DND-41 (cell line): ENCODE data around the gene RNF217.

ENCODE experiments used
- ATAC-seq: fragments of 200-7000 bp; cut with Tn5 transposase; 3 replicates; pipeline ENCODE4 v1.9.1; 2021; ENCODE audit warnings: low read depth; ENCODE audit not compliant: insufficient read depth
- DNase-seq: peaks from one replicate; pipeline ENCODE4 v3.0.0-alpha.2; 2020
- H2AFZ ChIP-seq: 2 replicates; pipeline ENCODE4 v1.6.0; 2012; ENCODE audit warnings: low read depth, low read length
- H3K27ac ChIP-seq: 2 replicates; pipeline ENCODE4 v1.5.1; 2012; ENCODE audit warnings: low read length, inconsistent platforms
- H3K27me3 ChIP-seq: fragments of 200-600 bp; sonication (generic); 2 replicates; pipeline ENCODE4 v1.6.0; 2012; ENCODE audit warnings: low read length, mild to moderate bottlenecking, inconsistent platforms; ENCODE audit not compliant: insufficient read depth, poor library complexity
- H3K36me3 ChIP-seq: 2 replicates; pipeline ENCODE4 v1.5.1; 2012; ENCODE audit warnings: low read length, inconsistent platforms; ENCODE audit not compliant: insufficient read depth
- H3K4me1 ChIP-seq: 2 replicates; pipeline ENCODE4 v1.5.1; 2012; ENCODE audit warnings: mild to moderate bottlenecking, low read length; ENCODE audit not compliant: insufficient read depth
- H3K4me2 ChIP-seq: 2 replicates; pipeline ENCODE4 v1.6.0; 2012; ENCODE audit warnings: mild to moderate bottlenecking, moderate library complexity, low read length, inconsistent platforms; ENCODE audit not compliant: insufficient read depth
- H3K4me3 ChIP-seq, 2 experiments: fragments of 200-600 bp in 1 of 2; shearing (Covaris generic) in 1 of 2; 2 replicates each; pipeline ENCODE4 v1.5.1; 2012 to 2016; ENCODE audit warnings: inconsistent platforms in 2 of 2, low read length in 2 of 2, mild to moderate bottlenecking in 2 of 2, low read depth in 1 of 2, moderate library complexity in 1 of 2
- H3K79me2 ChIP-seq: 2 replicates; pipeline ENCODE4 v1.6.0; 2012; ENCODE audit warnings: low read length, inconsistent platforms; ENCODE audit not compliant: insufficient read depth
- H3K9ac ChIP-seq: 2 replicates; pipeline ENCODE4 v1.6.0; 2012; ENCODE audit warnings: low read depth, mild to moderate bottlenecking, inconsistent platforms, low read length, moderate library complexity
- H3K9me3 ChIP-seq: 2 replicates; pipeline ENCODE4 v1.5.1; 2012; ENCODE audit warnings: low read length, moderate library complexity, mild to moderate bottlenecking, inconsistent platforms; ENCODE audit not compliant: insufficient read depth, severe bottlenecking
- H4K20me1 ChIP-seq: 2 replicates; pipeline ENCODE4 v1.6.0; 2012; ENCODE audit warnings: low read length; ENCODE audit not compliant: insufficient read depth
- CTCF ChIP-seq: IDR thresholded peaks from 2 replicates; pipeline ENCODE4 v1.5.1; 2012; ENCODE audit warnings: borderline replicate concordance, low read length, moderate library complexity, mild to moderate bottlenecking; ENCODE audit not compliant: poor library complexity, severe bottlenecking; ENCODE audit errors: extremely low read depth
- EZH2 ChIP-seq: IDR thresholded peaks from 3 replicates; pipeline ENCODE4 v1.6.1; 2012; ENCODE audit warnings: borderline replicate concordance, low read depth, mild to moderate bottlenecking, moderate library complexity, low read length, inconsistent platforms; ENCODE audit not compliant: severe bottlenecking

RNF217 gene

GRCh38 chr6:124983383-124984083, 21.3 kb downstream of the RNF217 start:
- H3K4me1 ChIP-seq, result no peaks in the 10 kb centered on the region
- no peak overlapping the region for H3K9ac ChIP-seq
- no peak overlapping the region for H2AFZ ChIP-seq
- DNase-seq (no peak), ATAC-seq (no peak)
- H3K36me3 ChIP-seq, result no peaks in the 10 kb centered on the region
- no peak for TF ChIP-seq CTCF
- TF ChIP-seq EZH2, result no peak
- no peak overlapping the region for H3K4me3 ChIP-seq
- H4K20me1 ChIP-seq, result no peaks in the 10 kb centered on the region
- no peaks in the 10 kb centered on the region for H3K79me2 ChIP-seq
- H3K27ac ChIP-seq, result no peak overlapping the region
- no peak overlapping the region for H3K4me2 ChIP-seq
- no peaks in the 10 kb centered on the region for H3K27me3 ChIP-seq
- peaks cover 7% of the 10 kb centered on the region for H3K9me3 ChIP-seq

GRCh38 chr6:124984668-124985338, 22.6 kb downstream of the RNF217 start:
- Histone ChIP-seq H3K27me3 (no peaks in the 10 kb centered on the region), H2AFZ (no peak overlapping the region), H3K4me3 (no peak overlapping the region), H3K79me2 (no peaks in the 10 kb centered on the region), H3K9me3 (no peaks in the 10 kb centered on the region), H3K27ac (no peak overlapping the region), H3K4me1 (no peaks in the 10 kb centered on the region), H3K36me3 (no peaks in the 10 kb centered on the region), H4K20me1 (no peaks in the 10 kb centered on the region), H3K9ac (no peak overlapping the region), H3K4me2 (no peak overlapping the region)
- no peak for ATAC-seq
- no peak for TF ChIP-seq EZH2
- TF ChIP-seq CTCF, result no peak
- DNase-seq, result no peak

- ATAC-seq, result peak; percentile 57; the same call in 1 of the 3 replicates
Measured at GRCh38 chr6:124986164-124986563, 23.9 kb downstream of the RNF217 start.

More at GRCh38 chr6:124986164-124986563, 23.9 kb downstream of the RNF217 start:
- Histone ChIP-seq H3K4me3 (no peak overlapping the region), H4K20me1 (no peaks in the 10 kb centered on the region), H3K9ac (no peak overlapping the region), H3K79me2 (no peaks in the 10 kb centered on the region), H3K36me3 (no peaks in the 10 kb centered on the region), H3K4me2 (no peak overlapping the region), H3K9me3 (no peaks in the 10 kb centered on the region), H3K27me3 (no peaks in the 10 kb centered on the region), H3K27ac (no peak overlapping the region), H3K4me1 (no peaks in the 10 kb centered on the region), H2AFZ (no peak overlapping the region)
- no peak for TF ChIP-seq CTCF
- no peak for TF ChIP-seq EZH2
- DNase-seq, result no peak
